HCT116 (cell line): ENCODE data around the gene STK39. TPM values are rescaled to one million over a fixed set of nuclear protein-coding genes. Genes with fewer than 3 reads are reported as not detected.

Experiments
- ATAC-seq: fragments of 200-7000 bp; cut with Tn5 transposase; 2 replicates; pipeline ENCODE4 v1.9.1; 2020; ENCODE audit warnings: mild to moderate bottlenecking, moderate library complexity
- BruUV-seq: library from RNA; stranded (reverse); fragments of 400-500 nt; replicated peaks from 2 replicates; lab custom pipeline; 2021; lab: Mats Ljungman, UMichigan
- CTCF ChIA-PET: fragments of 300-600 bp; sonication (Branson Sonifier 250); formaldehyde crosslinking; loops from one replicate; lab custom pipeline; 2021; ENCODE audit warnings: antibody characterized with exemption; lab: Charles Lee
- POLR2A ChIA-PET: fragments of 300-600, 350-600 bp; sonication (Branson Sonifier 250); formaldehyde crosslinking; loops from one replicate; lab custom pipeline; 2021; ENCODE audit warnings: antibody characterized with exemption; lab: Charles Lee
- RAD21 ChIA-PET, 2 experiments: fragments of 300-600 bp; sonication (Branson Sonifier 250); formaldehyde crosslinking; loops; one replicate each; lab custom pipeline; 2023; ENCODE audit warnings: low total read pairs in 2 of 2; ENCODE audit not compliant: uncharacterized antibody in 2 of 2, unreplicated experiment in 2 of 2, low non-redundant PET in 1 of 2; lab: Charles Lee
- DNase-seq: peaks from one replicate; pipeline ENCODE4 v3.0.0-alpha.2; 2010; ENCODE audit warnings: low read depth, low spot score
- H2AFZ ChIP-seq: fragments of 200-600 bp; shearing (Covaris generic), sonication (generic); 2 replicates; pipeline ENCODE4 v1.6.1; 2017; ENCODE audit warnings: low read depth, mixed run types, mixed read lengths, antibody characterized with exemption, low read length; ENCODE audit not compliant: poor library complexity, severe bottlenecking
- H3K27ac ChIP-seq: 2 replicates; pipeline ENCODE4 v1.5.1; 2012; ENCODE audit warnings: low read depth, low read length
- H3K27me3 ChIP-seq: fragments of 200-600 bp; sonication (generic); 2 replicates; pipeline ENCODE4 v1.6.1; 2016; ENCODE audit warnings: mixed run types, low read length, mixed read lengths; ENCODE audit not compliant: insufficient read depth
- H3K36me3 ChIP-seq, 2 experiments: fragments of 200-500 bp in 1 of 2; fragments of 200-600 bp in 1 of 2; sonication (Bioruptor generic) in 1 of 2; sonication (generic) in 1 of 2; 2 replicates each; pipeline versions ENCODE4 v1.5.1 to v1.6.1; 2014 to 2016; ENCODE audit warnings: low read length in 2 of 2, inconsistent platforms in 1 of 2, mixed read lengths in 1 of 2, mixed run types in 1 of 2; ENCODE audit not compliant: insufficient read depth in 2 of 2, control insufficient read depth in 1 of 2
- H3K4me1 ChIP-seq, 2 experiments: fragments of 200-600 bp in 1 of 2; sonication (generic) in 1 of 2; 2 replicates each; pipeline versions ENCODE4 v1.5.1 to v1.6.1; 2012 to 2017; ENCODE audit warnings: low read length in 2 of 2, inconsistent platforms in 1 of 2, mild to moderate bottlenecking in 1 of 2, mixed read lengths in 1 of 2, mixed run types in 1 of 2, moderate library complexity in 1 of 2; ENCODE audit not compliant: insufficient read depth in 2 of 2, control insufficient read depth in 1 of 2
- H3K4me2 ChIP-seq: fragments of 200-600 bp; sonication (generic); 2 replicates; pipeline ENCODE4 v1.6.1; 2017; ENCODE audit warnings: mixed run types, low read length, mixed read lengths
- H3K4me3 ChIP-seq, 2 experiments: fragments of 200-600 bp in 1 of 2; sonication (generic) in 1 of 2; replicated peaks in 1 of 2; 2 replicates each; pipeline ENCODE4 v1.5.1; 2011 to 2016; ENCODE audit warnings: low read length in 2 of 2, control low read depth in 1 of 2, low read depth in 1 of 2, mild to moderate bottlenecking in 1 of 2, mixed read lengths in 1 of 2, mixed run types in 1 of 2
- H3K79me2 ChIP-seq: fragments of 200-600 bp; sonication (generic); 2 replicates; pipeline ENCODE4 v1.6.1; 2017; ENCODE audit warnings: mild to moderate bottlenecking, mixed run types, low read length, moderate library complexity, mixed read lengths; ENCODE audit not compliant: insufficient read depth
- H3K9ac ChIP-seq: fragments of 200-600 bp; sonication (generic); 2 replicates; pipeline ENCODE4 v1.6.1; 2016; ENCODE audit warnings: low read length, mixed read lengths
- H3K9me2 ChIP-seq: fragments of 200-600 bp; sonication (generic), shearing (Covaris generic); 2 replicates; pipeline ENCODE4 v1.6.1; 2017; ENCODE audit warnings: mixed run types, mild to moderate bottlenecking, moderate library complexity; ENCODE audit not compliant: insufficient read depth
- H3K9me3 ChIP-seq, 2 experiments: fragments of 200-500 bp in 1 of 2; fragments of 200-600 bp in 1 of 2; sonication (Bioruptor generic) in 1 of 2; sonication (generic) in 1 of 2; 2 replicates each; pipeline ENCODE4 v1.6.1; 2014 to 2017; ENCODE audit warnings: low read length in 2 of 2, mixed read lengths in 2 of 2, inconsistent platforms in 1 of 2, low read depth in 1 of 2, mild to moderate bottlenecking in 1 of 2, mixed run types in 1 of 2, moderate library complexity in 1 of 2; ENCODE audit not compliant: control insufficient read depth in 1 of 2, insufficient read depth in 1 of 2
- H4K20me1 ChIP-seq: fragments of 200-600 bp; sonication (generic), shearing (Covaris generic); 2 replicates; pipeline ENCODE4 v1.6.1; 2017; ENCODE audit warnings: mixed run types, mild to moderate bottlenecking, moderate library complexity; ENCODE audit not compliant: insufficient read depth
- CEBPB ChIP-seq: IDR thresholded peaks from 2 replicates; pipeline ENCODE4 v1.6.1; 2012; ENCODE audit warnings: low read depth
- EGR1 ChIP-seq: IDR thresholded peaks from 2 replicates; pipeline ENCODE4 v1.6.1; 2012; ENCODE audit warnings: low read depth
- ELF1 ChIP-seq: IDR thresholded peaks from 2 replicates; pipeline ENCODE4 v1.6.1; 2012; ENCODE audit warnings: low read depth, borderline replicate concordance
- EZH2phosphoT487 ChIP-seq: fragments of 200-600 bp; IDR thresholded peaks from 2 replicates; pipeline ENCODE4 v1.6.1; 2018; ENCODE audit warnings: antibody characterized with exemption, borderline replicate concordance
- RAD21 ChIP-seq: IDR thresholded peaks from 2 replicates; pipeline ENCODE4 v1.6.1; 2012; ENCODE audit warnings: low read depth, mild to moderate bottlenecking
- REST ChIP-seq: IDR thresholded peaks from 2 replicates; pipeline ENCODE4 v1.6.1; 2012; ENCODE audit warnings: low read depth
- SP1 ChIP-seq: IDR thresholded peaks from 2 replicates; pipeline ENCODE4 v1.6.1; 2012; ENCODE audit warnings: low read depth
- TCF7L2 ChIP-seq: IDR thresholded peaks from 2 replicates; pipeline ENCODE4 v1.7.0; 2011; ENCODE audit warnings: borderline replicate concordance, inconsistent platforms; ENCODE audit not compliant: insufficient read depth, insufficient read length; ENCODE audit errors: extremely low read depth
- ZFX ChIP-seq: fragments of 450-650 bp; IDR thresholded peaks from 2 replicates; pipeline ENCODE4 v1.6.1; 2017
- ZNF274 ChIP-seq: fragments of 200-500 bp; sonication (Bioruptor generic); IDR thresholded peaks from 2 replicates; pipeline ENCODE4 v1.6.1; 2014; ENCODE audit warnings: mild to moderate bottlenecking, low read depth, low read length, inconsistent platforms
- intact Hi-C: fragments of 100-400 bp; cut with micrococcal nuclease; formaldehyde crosslinking; loops from 2 replicates; pipeline ENCODE4 v1.10.0; 2022
- total RNA-seq: library from RNA; stranded (reverse); gene quantifications from one replicate; pipeline ENCODE4 v1.2.1, GENCODE V29; 2021; ENCODE audit not compliant: unreplicated experiment
- TF ChIP-seq, protein P1 (sequence below): IDR thresholded peaks from 2 replicates; pipeline ENCODE4 v1.6.1; 2011; ENCODE audit warnings: mild to moderate bottlenecking, low read length, moderate library complexity; ENCODE audit not compliant: insufficient replicate concordance; ENCODE audit errors: extremely low read depth

STK39 gene
- total RNA-seq, 1 experiment from 2014 or later, result 118 TPM

DNA sequence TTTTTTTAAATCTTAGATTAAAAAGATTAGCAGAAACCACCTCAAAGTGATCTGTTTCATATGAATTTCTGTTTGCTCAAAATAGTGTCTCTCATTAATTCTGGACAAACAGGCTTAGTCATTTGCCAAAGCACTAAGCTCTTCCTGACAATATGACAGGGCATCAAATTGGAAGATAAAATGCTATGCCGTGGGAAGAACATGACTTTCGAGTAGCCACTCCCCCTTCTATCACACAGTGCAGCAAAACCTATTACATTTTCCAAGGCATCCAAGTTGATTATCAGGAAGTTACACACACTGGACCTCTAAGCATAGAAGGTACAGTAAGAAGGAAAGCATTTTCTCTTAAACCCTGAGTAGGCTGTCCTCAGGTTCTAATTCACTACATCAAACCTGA is 89.5 kb downstream of the STK39 start:
- peaks cover 38 to 71% of the 10 kb centered on the region in 2 experiments for H3K4me1 ChIP-seq
- no peaks in the 10 kb centered on the region for H3K9me2 ChIP-seq
- no peak overlapping the region for H3K4me3 ChIP-seq
- BruUV-seq, result no TSS peak
- intact Hi-C loops, result no loop called here
- H3K27me3 ChIP-seq, result no peaks in the 10 kb centered on the region
- peaks cover 0 to 51% of the 10 kb centered on the region in 2 experiments; a peak in 2 of 4 replicates for H3K36me3 ChIP-seq
- RAD21 ChIA-PET, result no interaction called here
- H3K27ac ChIP-seq, result peak overlapping the region; percentile 32
- TF ChIP-seq, protein P1, sequence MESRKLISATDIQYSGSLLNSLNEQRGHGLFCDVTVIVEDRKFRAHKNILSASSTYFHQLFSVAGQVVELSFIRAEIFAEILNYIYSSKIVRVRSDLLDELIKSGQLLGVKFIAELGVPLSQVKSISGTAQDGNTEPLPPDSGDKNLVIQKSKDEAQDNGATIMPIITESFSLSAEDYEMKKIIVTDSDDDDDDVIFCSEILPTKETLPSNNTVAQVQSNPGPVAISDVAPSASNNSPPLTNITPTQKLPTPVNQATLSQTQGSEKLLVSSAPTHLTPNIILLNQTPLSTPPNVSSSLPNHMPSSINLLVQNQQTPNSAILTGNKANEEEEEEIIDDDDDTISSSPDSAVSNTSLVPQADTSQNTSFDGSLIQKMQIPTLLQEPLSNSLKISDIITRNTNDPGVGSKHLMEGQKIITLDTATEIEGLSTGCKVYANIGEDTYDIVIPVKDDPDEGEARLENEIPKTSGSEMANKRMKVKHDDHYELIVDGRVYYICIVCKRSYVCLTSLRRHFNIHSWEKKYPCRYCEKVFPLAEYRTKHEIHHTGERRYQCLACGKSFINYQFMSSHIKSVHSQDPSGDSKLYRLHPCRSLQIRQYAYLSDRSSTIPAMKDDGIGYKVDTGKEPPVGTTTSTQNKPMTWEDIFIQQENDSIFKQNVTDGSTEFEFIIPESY, result no peak
- TF ChIP-seq TCF7L2 (no peak), ELF1 (no peak), EZH2phosphoT487 (no peak), CEBPB (no peak), SP1 (no peak), ZNF274 (no peak), ZFX (no peak), RAD21 (no peak), REST (no peak), EGR1 (no peak)
- TF ChIP-seq, all 23 proteins: peak for 0
- peaks cover 78% of the 10 kb centered on the region for H3K79me2 ChIP-seq
- CTCF ChIA-PET, result no interaction called here
- H3K9ac ChIP-seq, result 0 out of 2 replicates have a peak overlapping the region, but pooled peaks have one; percentile 9
- no peak overlapping the region for H2AFZ ChIP-seq
- no peaks in the 10 kb centered on the region for H4K20me1 ChIP-seq
- POLR2A ChIA-PET, result no interaction called here
- H3K9me3 ChIP-seq, result no peaks in the 10 kb centered on the region
- ATAC-seq (no peak), DNase-seq (no peak)
- H3K4me2 ChIP-seq, result 0 out of 2 replicates have a peak overlapping the region, but pooled peaks have one; percentile 6
